GM12875 (cell line): Measurements from ENCODE around the gene HOXC10.

Source experiments
- H3K4me3 ChIP-seq: one replicate; pipeline ENCODE4 v1.5.1; 2011; ENCODE audit warnings: low read depth, low read length, control low read depth
- TF ChIP-seq, protein P1 (sequence below): IDR thresholded peaks from 2 replicates; pipeline ENCODE4 v1.5.1; 2011; ENCODE audit warnings: low read depth, mild to moderate bottlenecking, control low read depth, inconsistent platforms, low read length, moderate library complexity, borderline replicate concordance; ENCODE audit not compliant: insufficient read depth

The HOXC10 gene

DNA sequence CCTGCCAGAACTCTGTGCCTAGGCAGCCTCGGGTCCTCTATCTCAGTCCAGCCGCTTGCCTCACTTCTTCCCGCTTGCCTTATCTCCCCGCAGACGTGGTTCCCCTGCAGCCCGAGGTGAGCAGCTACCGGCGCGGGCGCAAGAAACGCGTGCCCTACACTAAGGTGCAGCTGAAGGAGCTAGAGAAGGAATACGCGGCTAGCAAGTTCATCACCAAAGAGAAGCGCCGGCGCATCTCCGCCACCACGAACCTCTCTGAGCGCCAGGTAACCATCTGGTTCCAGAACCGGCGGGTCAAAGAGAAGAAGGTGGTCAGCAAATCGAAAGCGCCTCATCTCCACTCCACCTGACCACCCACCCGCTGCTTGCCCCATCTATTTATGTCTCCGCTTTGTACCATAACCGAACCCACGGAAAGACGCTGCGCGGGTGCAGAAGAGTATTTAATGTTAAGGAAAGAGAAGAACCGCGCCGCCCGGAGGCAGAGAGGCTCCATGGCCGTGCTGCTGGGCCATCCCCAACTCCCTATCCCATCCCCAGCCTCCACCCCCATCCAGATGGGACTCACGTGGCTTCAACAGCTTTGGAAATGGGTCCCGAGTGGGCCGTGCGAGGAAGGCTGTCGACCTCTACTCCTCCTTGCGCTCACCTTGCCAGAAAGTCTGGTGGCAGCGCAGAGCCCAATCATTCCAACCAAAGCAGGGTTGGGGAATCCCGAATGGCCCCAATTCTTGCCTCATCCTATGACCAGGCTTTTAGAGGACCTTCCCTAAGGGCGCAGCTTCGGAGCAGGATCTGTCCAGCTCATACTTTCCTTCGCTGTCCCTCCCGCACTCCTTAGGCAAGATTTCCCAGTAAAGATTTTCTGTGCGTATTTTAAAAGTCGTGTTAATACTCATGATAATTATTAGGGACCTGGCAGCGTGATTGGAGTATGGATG, 39.8 kb upstream of the HOXC10 start:
- no peak overlapping the region for H3K4me3 ChIP-seq
- TF ChIP-seq, protein P1, sequence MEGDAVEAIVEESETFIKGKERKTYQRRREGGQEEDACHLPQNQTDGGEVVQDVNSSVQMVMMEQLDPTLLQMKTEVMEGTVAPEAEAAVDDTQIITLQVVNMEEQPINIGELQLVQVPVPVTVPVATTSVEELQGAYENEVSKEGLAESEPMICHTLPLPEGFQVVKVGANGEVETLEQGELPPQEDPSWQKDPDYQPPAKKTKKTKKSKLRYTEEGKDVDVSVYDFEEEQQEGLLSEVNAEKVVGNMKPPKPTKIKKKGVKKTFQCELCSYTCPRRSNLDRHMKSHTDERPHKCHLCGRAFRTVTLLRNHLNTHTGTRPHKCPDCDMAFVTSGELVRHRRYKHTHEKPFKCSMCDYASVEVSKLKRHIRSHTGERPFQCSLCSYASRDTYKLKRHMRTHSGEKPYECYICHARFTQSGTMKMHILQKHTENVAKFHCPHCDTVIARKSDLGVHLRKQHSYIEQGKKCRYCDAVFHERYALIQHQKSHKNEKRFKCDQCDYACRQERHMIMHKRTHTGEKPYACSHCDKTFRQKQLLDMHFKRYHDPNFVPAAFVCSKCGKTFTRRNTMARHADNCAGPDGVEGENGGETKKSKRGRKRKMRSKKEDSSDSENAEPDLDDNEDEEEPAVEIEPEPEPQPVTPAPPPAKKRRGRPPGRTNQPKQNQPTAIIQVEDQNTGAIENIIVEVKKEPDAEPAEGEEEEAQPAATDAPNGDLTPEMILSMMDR: no peak

DNA sequence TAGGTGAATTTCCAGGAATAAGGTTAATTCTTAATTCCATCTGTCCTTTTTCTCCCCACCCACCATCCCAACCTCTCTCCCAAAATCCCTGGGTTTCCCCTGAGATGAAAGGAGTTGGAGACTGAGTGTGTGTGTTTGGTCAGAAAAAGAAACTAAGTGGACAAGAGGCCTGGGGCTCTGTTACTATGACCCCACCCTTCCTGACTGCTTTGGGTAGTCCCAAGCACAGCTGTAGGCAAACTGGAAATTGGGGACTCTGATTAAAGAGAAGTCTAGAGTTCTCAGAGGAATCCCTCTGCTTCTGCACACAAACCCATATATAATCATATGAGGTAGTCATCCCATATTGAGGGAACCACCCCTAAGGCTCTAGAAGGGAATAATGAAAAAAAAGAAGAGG, 37.2 kb upstream of the HOXC10 start:
- TF ChIP-seq, protein P1: no peak
- H3K4me3 ChIP-seq: no peak overlapping the region

DNA sequence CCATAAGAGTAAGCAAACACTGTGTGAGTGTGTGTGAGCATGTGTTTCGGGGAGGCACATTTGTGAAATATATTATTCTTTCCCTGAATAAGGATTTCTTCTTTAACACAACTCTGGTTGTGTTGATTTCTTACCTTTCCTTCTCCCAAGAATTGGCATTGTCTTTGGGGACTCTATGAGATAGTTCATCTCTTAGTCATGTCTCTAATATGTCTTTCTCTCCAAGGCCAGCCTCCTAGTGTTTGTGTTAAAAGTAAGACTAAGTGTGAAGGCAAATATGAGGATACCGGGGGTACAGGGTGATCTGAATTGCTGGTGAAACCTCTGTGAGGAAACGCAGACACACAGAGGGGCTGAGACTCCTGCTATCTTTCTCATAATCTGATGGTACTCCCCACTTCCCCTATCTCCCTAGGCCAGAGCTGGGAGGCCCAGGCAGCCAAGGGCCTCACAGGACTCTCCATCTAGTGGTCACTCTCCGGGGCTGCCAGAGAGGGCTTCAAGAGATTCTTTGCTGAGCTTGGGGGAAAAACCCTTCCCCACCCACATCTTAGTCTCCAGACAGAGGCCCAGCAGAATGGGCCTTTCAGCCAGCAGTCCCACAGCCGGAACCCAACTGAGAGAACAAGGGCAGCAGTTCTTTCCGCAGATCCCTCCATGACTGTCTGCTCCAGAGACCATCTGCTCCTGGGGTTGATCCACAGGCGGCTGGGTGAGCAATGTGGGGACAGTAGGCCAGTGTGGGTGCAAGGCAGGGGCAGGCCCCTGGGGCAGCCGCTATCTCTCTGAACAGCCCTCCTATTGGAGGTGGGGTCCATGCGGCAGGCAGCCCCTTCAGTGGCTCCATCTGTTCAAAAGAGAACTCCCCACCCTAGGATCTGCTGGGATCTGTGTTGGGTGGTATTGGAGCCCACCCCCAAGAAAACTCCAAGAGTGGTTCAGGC, 36.0 kb upstream of the HOXC10 start:
- H3K4me3 ChIP-seq: no peak overlapping the region
- TF ChIP-seq, protein P1: no peak

DNA sequence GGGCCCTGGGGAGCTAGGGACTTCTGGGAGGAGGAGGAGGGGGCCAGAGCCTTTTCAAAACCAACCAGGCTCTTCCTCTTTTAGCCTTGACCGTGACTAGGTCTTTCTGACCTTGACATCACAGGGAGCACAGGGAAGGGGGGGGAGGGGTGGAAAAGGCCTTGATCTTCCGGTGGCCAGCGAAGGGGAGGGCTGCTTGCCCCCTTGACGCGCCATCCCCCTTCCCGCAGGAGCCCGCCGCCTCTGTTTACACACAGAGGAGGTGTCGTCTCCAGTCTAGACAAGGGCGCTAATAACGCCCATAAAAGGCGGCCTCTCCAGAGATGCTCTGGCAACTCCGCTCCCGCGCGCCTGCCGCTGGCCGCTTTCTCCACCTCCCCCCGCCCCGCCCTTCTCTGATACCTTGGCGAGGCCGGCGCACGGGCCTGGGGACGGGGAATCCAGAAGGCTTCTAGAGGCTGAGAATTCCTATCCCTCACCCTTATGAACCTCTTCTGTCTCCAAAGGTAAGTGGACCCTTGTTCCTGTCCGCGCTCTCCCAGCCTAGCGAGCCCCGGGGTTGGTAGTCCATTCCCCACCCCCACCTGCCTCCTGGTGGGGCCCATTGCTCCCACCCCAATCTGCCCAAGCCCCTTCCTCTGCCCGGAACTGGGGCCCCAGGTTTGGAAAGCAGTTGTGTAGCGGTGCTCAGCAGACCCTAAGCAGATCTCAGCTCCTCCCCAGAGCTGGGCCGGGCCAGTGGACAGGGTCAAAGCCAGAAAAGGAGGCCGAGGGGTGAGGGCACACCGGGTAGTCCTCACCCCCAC, 35.1 kb upstream of the HOXC10 start:
- H3K4me3 ChIP-seq: no peak overlapping the region
- TF ChIP-seq, protein P1: no peak

DNA sequence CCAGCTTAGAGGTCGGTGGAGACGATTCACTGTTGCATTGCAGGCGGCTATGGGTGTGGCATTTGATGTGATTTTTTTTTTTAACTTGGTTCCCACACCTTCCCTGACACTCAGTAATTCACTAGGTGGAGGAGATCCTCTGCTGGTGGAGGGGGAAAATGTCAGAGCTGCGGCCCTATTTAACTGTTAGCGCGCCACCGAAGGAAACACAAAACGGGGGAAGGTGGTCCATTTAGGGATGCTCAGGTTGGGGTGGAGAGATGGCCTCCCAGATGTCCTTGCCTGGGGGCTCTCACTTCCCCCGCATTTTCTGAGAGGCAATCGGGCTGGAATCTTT, 34.5 kb upstream of the HOXC10 start:
- TF ChIP-seq, protein P1: no peak
- H3K4me3 ChIP-seq: no peak overlapping the region

DNA sequence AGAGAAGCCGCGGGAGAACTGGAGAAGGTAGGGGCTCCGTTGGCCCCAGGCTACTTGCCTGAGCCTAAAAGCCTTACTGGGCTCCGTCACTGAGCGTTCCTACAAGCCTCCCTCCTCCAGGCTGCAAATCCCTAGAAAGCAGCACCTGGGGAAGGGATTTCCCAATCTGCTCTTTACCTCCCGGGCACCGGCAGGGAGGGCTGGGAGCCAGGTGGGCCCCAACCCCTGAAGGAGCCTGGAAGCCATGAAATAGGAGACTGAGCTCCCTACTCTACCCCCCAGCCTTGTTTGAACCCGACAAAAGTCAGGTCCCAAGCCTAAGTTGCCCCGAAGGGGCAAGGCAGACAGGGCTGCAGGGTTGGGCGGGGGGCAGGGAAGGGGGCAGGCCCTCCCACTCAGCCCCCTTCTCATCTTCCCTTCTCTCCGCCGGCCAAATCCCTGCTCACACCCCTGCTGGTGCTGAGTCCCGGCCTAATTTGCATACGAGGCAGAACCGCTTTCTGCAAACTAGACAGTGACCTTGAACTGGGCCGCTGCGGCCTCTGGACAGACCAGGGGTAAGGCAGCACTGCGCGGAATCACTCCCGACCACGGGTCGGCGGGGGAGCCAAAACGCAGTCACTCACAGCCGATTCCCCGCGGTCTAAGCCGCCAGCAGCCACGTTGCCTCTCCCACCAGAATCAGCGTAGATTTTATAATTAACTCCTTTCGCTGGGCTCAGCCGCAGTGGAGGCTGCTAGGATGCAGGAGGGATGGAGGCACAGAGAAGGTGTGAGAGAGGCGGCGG, 34.0 kb upstream of the HOXC10 start:
- no peak overlapping the region for H3K4me3 ChIP-seq
- TF ChIP-seq, protein P1: no peak
